Liver (tissue), 9 donors: ENCODE data around the gene EXOC8. TPM values are rescaled to one million over a fixed set of nuclear protein-coding genes. Genes with fewer than 3 reads are reported as not detected.

Experiments
- DNase-seq: peaks from one replicate; pipeline ENCODE4 v3.0.0-alpha.2; 2017; ENCODE audit warnings: low spot score
- H3K27ac ChIP-seq, 2 donors: one replicate each; pipeline ENCODE4 v1.7.0; 2013; ENCODE audit warnings: inconsistent platforms in 2 of 2, low read length in 2 of 2, control low read depth in 1 of 2, low read depth in 1 of 2, mild to moderate bottlenecking in 1 of 2
- H3K27me3 ChIP-seq, 4 donors: one replicate each; pipeline versions ENCODE4 v1.6.1 to v1.7.0; 2013; ENCODE audit warnings: low read length in 3 of 4, inconsistent platforms in 1 of 4, mild to moderate bottlenecking in 1 of 4, moderate library complexity in 1 of 4; ENCODE audit not compliant: control insufficient read depth in 4 of 4, insufficient read depth in 4 of 4
- H3K36me3 ChIP-seq, 4 donors: one replicate each; pipeline versions ENCODE4 v1.6.1 to v1.7.0; 2013; ENCODE audit warnings: low read length in 3 of 4, mild to moderate bottlenecking in 3 of 4, low read depth in 1 of 4, moderate library complexity in 1 of 4; ENCODE audit not compliant: control insufficient read depth in 4 of 4, insufficient read depth in 3 of 4
- H3K4me1 ChIP-seq, 4 donors: one replicate each; pipeline versions ENCODE4 v1.6.1 to v1.7.0; 2013; ENCODE audit warnings: low read length in 3 of 4, mild to moderate bottlenecking in 3 of 4, moderate library complexity in 1 of 4; ENCODE audit not compliant: control insufficient read depth in 4 of 4, insufficient read depth in 4 of 4
- H3K4me3 ChIP-seq, 3 donors: one replicate each; pipeline versions ENCODE4 v1.6.1 to v1.7.0; 2013; ENCODE audit warnings: low read length in 3 of 3, control low read depth in 1 of 3, low read depth in 1 of 3, mild to moderate bottlenecking in 1 of 3
- H3K9ac ChIP-seq, 2 donors: one replicate each; pipeline ENCODE4 v1.7.0; 2013; ENCODE audit warnings: low read length in 2 of 2, mild to moderate bottlenecking in 2 of 2, moderate library complexity in 2 of 2, control low read depth in 1 of 2, low read depth in 1 of 2
- H3K9me3 ChIP-seq, 4 donors: one replicate each; pipeline versions ENCODE4 v1.6.1 to v1.7.0; 2013; ENCODE audit warnings: low read length in 3 of 4; ENCODE audit not compliant: control insufficient read depth in 4 of 4
- ATF3 ChIP-seq: IDR thresholded peaks from 2 replicates; pipeline ENCODE4 v1.6.1; 2016; ENCODE audit warnings: antibody characterized with exemption
- CTCF ChIP-seq: fragments of 150-350 bp; IDR thresholded peaks from 2 replicates; pipeline ENCODE4 v1.5.1; 2017; ENCODE audit warnings: improper control_type of control experiment, low read depth, low read length; ENCODE audit not compliant: missing input control
- FOXA1 ChIP-seq: IDR thresholded peaks from 2 replicates; pipeline ENCODE4 v1.6.1; 2016; ENCODE audit warnings: antibody characterized with exemption
- FOXA2 ChIP-seq: IDR thresholded peaks from 2 replicates; pipeline ENCODE4 v1.6.1; 2016; ENCODE audit warnings: antibody characterized with exemption
- GABPA ChIP-seq, 2 donors: IDR thresholded peaks in 1 of 2; conservative IDR thresholded peaks in 1 of 2; 2 replicates each; pipeline ENCODE4 v1.6.1; 2016; ENCODE audit warnings: antibody characterized with exemption in 2 of 2, mild to moderate bottlenecking in 1 of 2, moderate library complexity in 1 of 2
- HNF4A ChIP-seq, 2 donors: conservative IDR thresholded peaks; 2 replicates each; pipeline ENCODE4 v1.6.1; 2016; ENCODE audit warnings: antibody characterized with exemption in 2 of 2, mild to moderate bottlenecking in 2 of 2
- HNF4G ChIP-seq: IDR thresholded peaks from 2 replicates; pipeline ENCODE4 v1.6.1; 2016; ENCODE audit warnings: antibody characterized with exemption
- JUND ChIP-seq, 2 donors: IDR thresholded peaks; 2 replicates each; pipeline ENCODE4 v1.6.1; 2016; ENCODE audit warnings: antibody characterized with exemption in 2 of 2
- MAX ChIP-seq: IDR thresholded peaks from 2 replicates; pipeline ENCODE4 v1.6.1; 2016; ENCODE audit warnings: antibody characterized with exemption
- RAD21 ChIP-seq, 2 donors: IDR thresholded peaks; 2 replicates each; pipeline ENCODE4 v1.6.1; 2016; ENCODE audit warnings: antibody characterized with exemption in 2 of 2, mild to moderate bottlenecking in 2 of 2
- REST ChIP-seq: IDR thresholded peaks from 2 replicates; pipeline ENCODE4 v1.6.1; 2016; ENCODE audit warnings: antibody characterized with exemption, mild to moderate bottlenecking
- RXRA ChIP-seq, 2 donors: IDR thresholded peaks; 2 replicates each; pipeline ENCODE4 v1.6.1; 2017 to 2018; ENCODE audit warnings: antibody characterized with exemption in 2 of 2, mild to moderate bottlenecking in 1 of 2
- SP1 ChIP-seq: IDR thresholded peaks from 2 replicates; pipeline ENCODE4 v1.6.1; 2018; ENCODE audit warnings: antibody characterized with exemption, mild to moderate bottlenecking
- TAF1 ChIP-seq: conservative IDR thresholded peaks from 2 replicates; pipeline ENCODE4 v1.6.1; 2016; ENCODE audit warnings: antibody characterized with exemption, mild to moderate bottlenecking
- YY1 ChIP-seq: IDR thresholded peaks from 2 replicates; pipeline ENCODE4 v1.6.1; 2016; ENCODE audit warnings: antibody characterized with exemption, mild to moderate bottlenecking
- ZBTB33 ChIP-seq: IDR thresholded peaks from 2 replicates; pipeline ENCODE4 v1.6.1; 2016; ENCODE audit warnings: antibody characterized with exemption
- WGBS: extraction: QIAGEN DNeasy Blood & Tissue Kit; methylation state at CpG from one replicate; pipeline ENCODE4 v1.1.7; 2013; 5-methylcytosine and 5-hydroxymethylcytosine counted together
- polyA plus RNA-seq, 2 donors: library from polyadenylated mRNA; stranded (reverse) in 1 of 2; unstranded in 1 of 2; fragments of 200-250 nt in 1 of 2; fragments of >200 nt in 1 of 2; fragmentation: Nextera tagmentation in 1 of 2; extraction: Ambion mirVana in 1 of 2; gene quantifications; one replicate each; pipeline versions ENCODE4 v1.2.1 to v1.2.3, GENCODE V29; 2013 to 2015
- total RNA-seq, 2 donors: library from RNA; depleted of rRNA; stranded (reverse); fragments of >200 nt; gene quantifications; one replicate each; pipeline ENCODE4 v1.2.3, GENCODE V29; 2014
- donor health status: healthy.
- donor health status: healthy.
- donor health status: healthy.
- donor health status: healthy.
- donor health status: healthy.

Gene EXOC8
- total and polyA plus RNA-seq, 4 donors: 1.6 to 13.4 (median 7.5) TPM

GRCh38 chr1:231310391-231310934 is 27.2 kb downstream of the EXOC8 start:
- 96% methylated on average over 10 of the region's 10 CpGs for WGBS
- Histone ChIP-seq H3K9me3 (no peaks in the 10 kb centered on the region), H3K27ac (no peak overlapping the region), H3K4me3 (no peak overlapping the region), H3K9ac (no peak overlapping the region), H3K4me1 (no peaks in the 10 kb centered on the region), H3K36me3 (no peaks in the 10 kb centered on the region), H3K27me3 (no peaks in the 10 kb centered on the region)
- DNase-seq: no peak
- TF ChIP-seq ATF3 (no peak), TAF1 (no peak), CTCF (no peak), MAX (no peak), HNF4G (no peak), SP1 (no peak), RXRA (IDR thresholded peaks at IDR 0.05) (no peak), YY1 (no peak), HNF4A (conservative IDR thresholded peaks at IDR 0.05) (no peak), FOXA1 (no peak), FOXA2 (no peak), JUND (IDR thresholded peaks at IDR 0.05) (no peak), ZBTB33 (no peak), RAD21 (IDR thresholded peaks at IDR 0.05) (no peak), REST (no peak), GABPA (IDR thresholded peaks at IDR 0.05 in 1 of 2, conservative IDR thresholded peaks at IDR 0.05 in 1 of 2) (no peak)

- no peaks in the 10 kb centered on the region for H3K36me3 ChIP-seq
- 51% methylated on average over 3 of the region's 3 CpGs for WGBS
Measured at GRCh38 chr1:231301990-231302389, 35.7 kb downstream of the EXOC8 start.

More at GRCh38 chr1:231301990-231302389, 35.7 kb downstream of the EXOC8 start:
- no peak overlapping the region for H3K9ac ChIP-seq
- no peaks in the 10 kb centered on the region for H3K4me1 ChIP-seq
- no peak overlapping the region for H3K27ac ChIP-seq
- TF ChIP-seq HNF4G (no peak), MAX (peak; percentile 23), JUND (IDR thresholded peaks at IDR 0.05) (no peak), RXRA (IDR thresholded peaks at IDR 0.05) (peak in 1 of 2 donors; percentile 50), HNF4A (conservative IDR thresholded peaks at IDR 0.05) (peak in 1 of 2 donors; percentile 7)
- no peaks in the 10 kb centered on the region for H3K27me3 ChIP-seq
- H3K9me3 ChIP-seq: no peaks in the 10 kb centered on the region
- no peak for DNase-seq
- no peak overlapping the region for H3K4me3 ChIP-seq
